ENCODE results near the gene PEPD.
A peak's percentile ranks its signal among the peaks of the same experiment; 100 is the strongest.
"Not testable (repeated sequence)": the region's sequence is repeated elsewhere in the genome, so short reads cannot be mapped to it uniquely, and the experiment has no call there.

The PEPD gene

DNA sequence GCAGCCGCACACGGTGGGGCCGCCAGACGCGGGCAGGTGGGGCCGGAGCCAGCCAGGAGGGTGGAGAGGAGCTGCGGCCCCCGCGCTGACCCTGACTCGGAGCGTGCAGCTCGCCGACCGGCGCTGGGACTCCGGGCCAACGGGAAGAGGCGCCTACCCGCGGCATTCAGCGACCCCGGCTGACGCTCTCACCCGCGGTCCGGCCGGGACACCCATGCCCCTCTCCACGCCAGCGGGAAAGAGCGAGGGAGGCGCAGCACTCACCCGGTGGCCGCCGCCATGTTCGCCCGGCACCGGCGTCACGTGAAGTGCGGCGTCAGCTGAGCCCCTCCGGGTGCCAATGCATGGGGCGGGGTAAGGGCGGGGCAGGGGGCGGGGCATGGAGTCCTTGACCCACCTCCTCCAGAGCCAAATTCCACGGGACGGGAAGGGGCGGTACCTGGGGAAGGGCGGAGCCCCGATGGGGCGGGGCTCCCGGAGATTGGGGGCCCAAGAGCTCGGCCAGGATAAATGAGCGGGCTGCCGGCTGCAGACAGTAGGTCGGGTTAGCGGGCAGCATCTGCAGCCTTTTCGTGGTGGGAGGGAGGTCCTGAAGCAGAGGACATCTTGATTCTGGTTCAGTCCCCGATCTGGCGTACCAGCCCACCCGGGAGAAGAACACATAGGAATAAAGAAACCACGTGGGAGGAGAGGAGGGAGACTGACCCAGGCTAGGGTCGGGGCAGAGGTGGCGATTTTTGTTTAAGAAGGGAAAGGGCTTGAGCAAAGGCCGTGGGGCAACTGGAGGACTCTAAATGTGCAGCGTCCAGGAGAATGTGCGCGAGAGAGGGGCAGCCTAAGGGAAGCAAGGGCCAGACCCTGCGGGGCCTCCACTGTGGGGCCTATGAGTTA lies at the start of gene PEPD:
TSS of gene PEPD (minus strand) at position 312 of the 891 bp plus-strand sequence. CDS start at position 281, 31 bp downstream.
- peak; percentile 77 for DNase-seq (ENCODE audit: low read depth)

DNA sequence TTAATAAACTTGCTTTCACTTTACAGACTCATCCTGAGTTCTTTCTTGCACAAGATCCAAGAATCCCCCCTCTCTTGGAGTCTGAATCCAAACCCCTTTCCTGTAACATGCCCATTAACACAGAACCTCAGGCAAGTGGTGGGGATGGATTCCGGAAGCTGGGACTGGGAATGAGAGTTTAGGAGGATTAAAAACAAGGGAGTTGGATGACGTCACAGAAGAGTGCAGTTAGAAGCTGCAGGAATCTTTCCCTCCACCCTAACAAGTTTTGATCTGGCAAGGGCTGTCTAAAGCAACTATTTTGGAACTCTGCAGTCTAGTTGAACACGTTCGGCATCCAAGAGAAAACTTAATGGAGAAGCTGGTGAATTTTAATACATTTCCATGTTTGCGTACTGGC lies 48.2 kb upstream of the PEPD start:
- no peak for DNase-seq (ENCODE audit: low read depth)

DNA sequence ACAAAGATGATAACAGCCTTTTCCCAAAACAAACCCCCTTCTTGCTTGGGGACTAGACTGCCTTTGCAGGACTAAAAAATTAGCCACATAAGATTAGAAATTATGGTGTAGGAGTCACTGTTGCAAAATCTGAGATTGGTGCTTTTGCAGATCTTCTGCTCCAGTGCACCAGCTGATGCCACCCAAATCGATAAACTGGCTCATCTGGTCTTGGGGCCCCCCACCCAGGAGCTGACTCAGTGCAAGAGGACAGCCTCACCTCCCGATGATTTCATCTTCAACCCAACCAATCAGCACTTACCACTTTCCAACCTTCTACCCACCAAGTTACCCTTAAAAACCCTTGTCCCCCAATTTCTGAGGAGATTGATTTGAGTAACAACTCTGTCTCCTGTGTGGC lies 47.1 kb upstream of the PEPD start:
- DNase-seq (ENCODE audit: low read depth): no peak

DNA sequence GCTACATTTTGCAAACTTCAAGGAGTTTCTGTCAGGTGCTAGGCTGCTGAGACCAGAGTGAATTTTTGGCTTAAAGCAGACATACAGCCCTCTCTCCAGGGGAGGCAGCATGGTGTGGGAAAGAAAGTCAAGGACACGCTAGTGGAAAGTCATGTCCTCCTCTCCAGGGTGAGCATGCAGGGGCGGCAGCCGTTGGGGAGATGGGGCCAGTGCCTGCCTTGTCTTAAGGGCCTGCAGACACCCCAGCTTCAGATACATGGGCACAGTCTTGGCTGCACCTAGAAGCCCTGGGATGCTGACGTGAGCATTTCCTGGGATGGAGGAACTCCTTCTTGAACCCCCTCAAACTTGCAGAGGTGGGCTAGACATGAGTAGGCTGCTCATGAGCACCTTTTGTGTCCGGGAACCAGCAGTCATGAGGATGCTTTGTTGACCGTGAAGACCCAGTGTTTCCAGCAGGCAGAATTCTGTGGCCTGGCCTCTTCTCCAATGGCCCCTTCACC lies 43.3 kb upstream of the PEPD start:
- no peak for DNase-seq (ENCODE audit: low read depth)

DNA sequence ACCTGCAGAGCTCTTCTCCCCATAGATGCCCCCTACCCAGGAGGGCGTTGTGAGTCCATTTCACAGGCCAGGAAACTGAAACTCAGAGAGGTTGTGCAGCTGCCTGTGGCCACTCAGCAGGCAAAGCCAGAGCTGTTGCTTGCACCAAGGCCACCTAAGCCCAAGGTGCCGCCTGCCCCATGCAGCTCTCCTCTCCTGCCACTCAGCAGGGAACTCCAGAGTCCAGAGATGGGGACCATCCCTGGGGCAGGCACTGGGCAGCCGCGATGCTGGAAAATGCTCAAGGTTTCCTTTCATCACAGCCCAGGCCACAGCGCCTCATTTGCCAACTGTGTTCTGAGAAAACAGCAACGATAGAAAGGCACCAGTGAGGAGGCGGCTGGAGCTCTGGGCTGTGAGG lies 41.0 kb upstream of the PEPD start:
- no peak for DNase-seq (ENCODE audit: low read depth)

DNA sequence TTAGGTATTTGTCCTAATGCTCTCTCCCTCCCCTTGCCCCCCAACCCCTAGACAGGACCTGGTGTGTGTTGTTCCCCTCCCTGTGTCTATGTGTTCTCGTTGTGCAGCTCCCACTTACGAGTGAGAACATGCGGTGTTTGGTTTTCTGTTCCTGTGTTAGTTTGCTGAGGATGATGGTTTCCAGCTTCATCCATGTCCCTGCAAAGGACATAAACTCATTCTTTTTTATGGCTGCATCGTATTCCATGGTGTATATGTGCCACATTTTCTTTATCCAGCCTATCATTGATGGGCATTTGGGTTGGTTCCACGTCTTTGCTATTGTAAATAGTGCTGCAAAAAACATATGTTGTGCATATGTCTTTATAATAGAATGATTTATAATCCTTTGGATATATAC lies 40.1 kb upstream of the PEPD start:
- DNase-seq (ENCODE audit: low read depth): not testable (repeated sequence)

DNA sequence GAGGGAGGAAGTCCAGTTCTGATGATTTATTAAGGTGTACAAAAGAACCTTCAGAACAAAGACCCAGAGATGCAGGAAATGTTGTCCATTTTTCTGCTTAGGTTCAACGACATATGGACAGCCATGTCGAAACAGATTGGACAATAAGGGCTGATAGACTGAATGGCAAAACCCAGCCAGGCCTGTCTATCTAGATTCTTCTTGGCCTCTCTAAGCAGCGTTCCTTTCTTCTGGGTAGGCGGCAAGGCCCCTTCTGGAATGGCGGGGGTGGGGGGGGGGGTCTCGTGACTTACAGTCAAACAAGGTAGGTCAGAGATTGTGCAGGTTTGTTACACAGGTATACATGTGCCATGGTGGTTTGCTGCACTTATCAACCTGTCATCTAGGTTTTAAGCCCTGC lies 39.7 kb upstream of the PEPD start:
- no peak for DNase-seq (ENCODE audit: low read depth)

DNA sequence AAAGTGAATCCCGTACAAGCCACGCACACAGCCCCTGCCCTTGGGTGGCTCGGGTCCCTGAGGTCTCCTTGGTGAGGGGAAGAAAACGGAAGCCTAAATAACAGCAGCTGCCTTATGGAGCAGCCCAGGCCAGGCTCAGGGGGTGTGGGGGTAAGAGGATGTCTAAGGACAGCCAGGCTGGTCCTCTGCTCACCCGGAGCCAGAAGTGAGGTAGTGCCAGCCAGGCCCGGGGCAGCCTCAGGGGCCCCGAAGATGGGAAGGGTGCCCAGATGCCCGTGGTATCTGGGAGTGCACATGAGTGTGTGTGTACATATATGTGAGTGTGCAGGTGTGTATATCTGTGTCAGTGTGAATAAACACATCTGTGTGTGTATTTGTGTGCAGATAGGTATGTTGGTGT lies 38.4 kb upstream of the PEPD start:
- no peak for DNase-seq (ENCODE audit: low read depth)

DNA sequence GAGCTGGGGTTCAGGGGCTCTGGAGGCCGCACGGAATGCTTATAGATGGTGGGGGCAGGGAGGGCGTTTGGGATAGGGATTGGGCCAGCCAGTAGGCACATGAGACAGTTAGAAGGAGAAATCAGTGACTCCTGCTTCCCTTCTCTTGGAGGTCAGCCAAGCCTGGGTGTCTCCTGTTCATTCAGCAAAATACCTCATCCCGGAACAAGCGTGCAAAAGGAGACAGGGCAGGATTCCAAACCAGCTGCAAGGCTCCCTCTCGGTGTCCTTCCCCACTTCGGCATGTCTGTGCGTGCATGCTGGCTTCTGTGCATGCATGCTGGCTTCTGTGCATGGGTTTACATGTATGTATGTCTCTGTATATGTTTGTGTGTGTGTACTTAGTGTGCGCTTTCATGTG lies 37.3 kb upstream of the PEPD start:
- DNase-seq (ENCODE audit: low read depth): no peak

DNA sequence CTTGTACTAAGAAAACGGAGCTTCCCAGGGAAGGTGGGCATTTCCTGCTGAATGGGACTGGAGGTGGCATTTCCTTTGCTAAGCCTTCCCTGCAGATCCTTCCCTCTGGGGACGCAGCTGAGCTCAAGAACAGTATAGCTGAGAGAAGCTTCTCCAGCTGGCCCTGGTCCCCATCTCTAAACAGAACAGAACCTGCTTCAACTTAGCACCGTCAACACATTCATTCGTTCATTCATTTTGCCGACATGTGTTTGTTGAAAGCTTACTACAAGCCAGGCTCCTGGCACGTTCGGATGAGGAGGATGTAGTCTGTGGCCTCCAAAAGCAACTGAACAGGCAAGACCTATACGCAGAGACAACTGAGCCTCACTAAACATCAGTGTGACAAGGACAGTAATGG lies 36.6 kb upstream of the PEPD start:
- DNase-seq (ENCODE audit: low read depth): no peak

DNA sequence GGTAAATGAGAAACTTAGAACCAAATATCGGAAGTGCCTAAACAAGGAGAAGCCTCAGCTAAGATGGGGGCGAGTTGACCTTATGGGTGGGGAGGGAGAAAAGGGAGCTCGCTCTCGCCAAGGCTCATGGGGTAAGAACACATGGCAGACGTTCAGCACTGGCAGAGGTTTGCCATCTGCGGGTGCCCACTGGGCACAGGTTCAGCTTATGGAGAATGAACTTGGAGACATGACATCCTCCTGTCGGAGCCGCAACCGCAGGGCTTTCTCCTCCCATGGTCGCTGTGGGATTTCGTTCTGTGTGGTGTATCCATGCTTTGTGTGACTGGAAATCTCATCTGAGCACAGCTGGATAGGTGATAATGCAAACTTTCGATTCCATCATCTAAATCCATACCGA lies 36.1 kb upstream of the PEPD start:
- DNase-seq (ENCODE audit: low read depth): no peak

DNA sequence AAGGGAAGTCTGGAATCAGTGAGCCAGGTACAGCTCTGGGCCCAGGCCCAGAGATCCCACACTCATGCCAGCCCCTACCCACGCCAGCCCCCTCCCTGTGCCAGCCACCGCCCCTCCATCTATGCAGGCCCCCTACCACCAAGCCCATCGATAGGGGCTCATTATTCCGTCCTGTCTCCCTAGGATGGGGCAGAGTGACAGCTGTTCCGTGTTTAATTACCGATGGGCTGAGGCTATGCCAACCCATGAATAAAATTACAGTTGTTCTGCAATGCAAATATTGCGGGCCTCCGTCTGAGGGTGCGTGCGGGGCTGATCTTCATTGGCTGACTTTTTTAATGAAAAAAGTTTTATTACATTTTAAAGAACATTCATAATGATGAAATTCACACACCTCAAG lies 35.6 kb upstream of the PEPD start:
- DNase-seq (ENCODE audit: low read depth): no peak

DNA sequence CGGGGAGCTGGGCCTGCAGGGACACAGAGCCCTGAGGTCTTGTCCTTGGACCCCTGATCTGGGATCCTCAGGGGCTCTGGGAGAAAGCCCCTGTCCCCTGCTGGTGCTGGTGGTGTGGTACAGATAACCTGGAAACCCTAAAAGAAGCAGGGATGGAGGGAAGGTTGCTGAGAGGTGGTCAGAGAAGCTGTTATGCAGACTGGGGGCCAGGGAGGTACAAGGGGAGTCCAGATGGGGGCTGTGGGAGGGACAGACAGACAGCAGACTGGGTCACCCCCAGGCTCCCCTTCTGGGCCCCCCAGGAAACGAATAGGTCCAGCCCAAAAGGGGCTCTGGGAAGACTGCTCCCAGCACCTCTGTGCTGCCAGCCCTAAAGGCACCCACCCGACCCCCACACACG lies 34.7 kb upstream of the PEPD start:
- DNase-seq (ENCODE audit: low read depth): no peak

DNA sequence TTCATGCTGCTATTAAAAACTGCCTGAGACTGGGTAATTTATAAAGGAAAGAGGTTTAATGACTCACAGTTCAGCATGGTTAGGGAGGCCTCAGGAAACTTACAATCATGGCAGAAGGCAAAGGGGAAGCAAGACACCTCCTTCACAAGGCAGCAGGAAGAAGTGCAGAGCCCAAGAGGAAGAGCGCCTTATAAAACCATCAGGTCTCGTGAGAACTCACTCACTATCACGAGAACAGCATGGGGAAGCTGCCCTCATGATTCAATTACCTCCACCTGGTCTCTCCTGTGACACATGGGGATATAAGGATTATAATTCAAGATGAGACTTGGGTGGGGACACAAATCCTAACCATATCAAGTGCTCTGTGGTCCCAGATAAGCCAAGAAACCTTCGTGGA lies 34.1 kb upstream of the PEPD start:
- not testable (repeated sequence) for DNase-seq (ENCODE audit: low read depth)

DNA sequence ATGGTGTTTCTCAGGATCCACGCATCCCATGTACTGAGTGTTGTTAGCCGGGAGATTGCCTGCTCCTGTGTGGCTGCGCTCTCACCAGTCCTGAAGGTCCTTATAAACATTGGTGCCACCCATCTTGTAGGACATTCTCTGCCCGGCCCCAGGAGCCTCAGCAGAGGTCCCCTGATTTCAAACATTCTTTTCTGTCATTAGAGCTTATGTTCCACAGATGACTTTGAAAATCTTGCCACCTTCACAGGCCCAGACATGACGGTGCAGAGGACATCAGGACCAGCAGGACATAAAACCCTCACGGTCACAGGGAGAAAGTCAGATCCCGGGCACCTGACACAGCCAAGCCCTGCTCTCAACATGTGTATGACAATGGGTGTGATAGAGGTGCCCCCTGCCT lies 33.2 kb upstream of the PEPD start:
- DNase-seq (ENCODE audit: low read depth): no peak

DNA sequence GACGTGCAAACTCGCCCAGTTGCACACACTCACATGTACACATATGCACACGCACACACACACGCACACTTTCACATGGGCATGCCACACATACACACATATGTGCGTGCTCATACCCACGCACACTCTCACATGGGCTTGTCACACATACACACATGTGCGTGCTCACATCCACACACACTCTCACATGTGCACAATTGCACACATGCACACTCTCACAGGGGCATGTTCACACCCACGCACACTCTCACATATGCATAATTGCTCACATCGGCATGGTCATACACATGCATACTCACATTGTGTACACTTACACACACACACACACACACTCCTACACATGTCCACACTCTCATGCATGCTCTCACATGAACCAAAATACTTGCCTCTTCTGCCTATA lies 32.8 kb upstream of the PEPD start:
- no peak for DNase-seq (ENCODE audit: low read depth)

DNA sequence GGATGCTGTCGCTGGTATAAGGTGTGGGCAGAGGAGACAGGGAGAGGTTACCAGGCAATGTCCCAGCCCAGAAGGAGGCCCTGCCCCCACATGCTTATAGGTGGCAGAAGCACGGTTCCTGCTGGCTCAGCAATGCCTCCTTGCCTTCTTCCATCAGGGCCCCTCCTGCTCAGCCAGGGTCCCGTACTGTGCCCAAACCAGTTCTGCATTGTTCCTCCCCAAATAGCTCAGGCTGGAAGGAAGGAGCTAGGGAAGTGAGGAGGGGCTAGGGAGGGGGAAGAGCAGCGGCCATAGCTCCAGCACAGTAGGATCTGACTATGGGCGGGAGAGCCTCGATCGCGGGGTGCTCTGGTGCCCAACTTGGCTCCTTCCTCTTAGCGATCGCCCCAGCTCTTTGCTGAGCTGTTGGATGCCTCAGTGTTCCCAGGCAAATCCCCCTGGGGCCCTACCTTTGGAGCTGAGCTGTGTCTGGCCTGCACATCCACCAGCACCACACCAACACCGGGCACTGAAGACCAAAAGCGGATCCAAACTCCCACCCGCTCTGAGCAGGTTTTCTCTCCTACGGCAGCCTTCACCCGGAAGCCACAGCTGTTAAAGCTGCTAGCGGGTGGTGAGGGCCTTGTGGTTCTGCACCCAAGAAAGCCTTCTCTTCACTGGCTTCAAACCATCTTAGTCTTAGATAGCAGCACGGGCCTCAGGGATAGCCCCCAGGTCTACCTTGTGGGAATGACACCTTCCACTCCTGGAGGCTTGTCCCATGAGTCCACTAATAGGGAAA lies 32.1 kb upstream of the PEPD start:
- no peak for DNase-seq (ENCODE audit: low read depth)

DNA sequence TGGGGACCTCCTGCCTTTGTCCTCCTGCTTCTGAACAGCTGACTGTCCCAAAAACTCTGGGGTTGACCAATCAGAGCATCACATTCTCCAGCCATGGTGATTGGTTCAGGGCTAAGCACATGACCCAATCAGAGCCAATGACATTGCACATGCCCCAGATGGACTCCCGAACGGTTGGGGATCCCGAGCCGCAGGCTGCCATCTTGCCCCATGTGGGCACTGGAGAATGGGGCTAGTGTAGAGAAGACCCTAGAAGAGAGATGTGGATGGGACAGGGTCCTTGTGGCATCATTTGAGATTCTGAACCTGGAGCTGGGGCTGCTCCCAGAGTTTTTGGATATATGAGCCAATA lies 31.3 kb upstream of the PEPD start:
- no peak for DNase-seq (ENCODE audit: low read depth)

DNA sequence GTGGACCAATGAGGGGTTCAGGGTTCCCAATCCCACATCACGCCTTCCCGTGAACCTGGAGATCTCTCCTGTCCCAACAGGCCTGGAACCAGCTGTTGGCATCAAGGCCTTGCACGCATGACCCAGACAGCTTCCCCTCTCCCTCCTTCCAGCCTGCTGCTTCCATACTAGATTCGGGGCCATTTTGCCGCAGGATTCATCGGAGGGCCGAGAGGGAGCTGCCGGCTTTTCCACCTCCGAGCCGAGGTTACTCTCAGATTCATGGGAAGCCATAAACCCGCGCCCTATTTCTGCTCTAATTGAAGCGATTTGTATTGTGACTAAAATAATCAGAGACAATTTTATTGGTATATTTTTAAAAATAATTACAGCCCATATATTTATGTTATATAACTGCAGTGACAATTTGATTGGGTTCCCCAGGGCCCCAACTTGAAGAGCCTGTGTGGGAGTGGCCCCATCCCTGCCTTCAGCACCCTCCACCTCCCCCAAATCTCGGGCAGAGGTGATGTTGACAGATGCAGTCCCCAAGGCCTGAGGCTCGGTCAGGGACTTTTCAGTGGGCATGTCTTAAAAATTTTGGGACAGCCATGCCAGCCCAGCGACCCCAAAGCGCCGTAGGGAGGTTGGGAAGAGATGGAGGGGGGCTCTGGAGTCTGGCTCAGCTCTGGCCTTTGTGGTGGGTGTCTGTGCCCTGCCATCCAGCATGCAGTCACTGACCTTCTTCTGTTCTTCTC lies 30.8 kb upstream of the PEPD start:
- no peak for DNase-seq (ENCODE audit: low read depth)

DNA sequence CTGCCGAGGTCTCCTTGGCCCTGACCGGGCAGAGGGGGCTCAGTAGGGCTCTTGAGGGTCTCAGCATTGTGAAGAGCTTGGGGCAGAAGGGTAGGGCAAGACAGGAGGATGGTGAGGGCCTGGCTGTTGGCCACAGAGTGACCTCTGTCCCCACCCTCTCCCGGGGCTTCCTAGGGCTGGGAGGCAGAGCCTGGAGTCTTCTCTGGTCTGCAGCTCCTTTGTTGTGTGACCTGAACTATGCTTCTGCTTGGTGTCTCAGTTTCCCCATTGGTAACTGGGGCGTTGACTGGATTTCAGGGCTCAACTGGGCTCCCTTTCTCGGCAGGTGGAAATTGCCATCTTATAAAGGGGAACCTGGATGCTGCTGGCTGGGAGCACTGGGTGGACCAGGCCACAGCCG lies 30.1 kb upstream of the PEPD start:
- no peak for DNase-seq (ENCODE audit: low read depth)

DNA sequence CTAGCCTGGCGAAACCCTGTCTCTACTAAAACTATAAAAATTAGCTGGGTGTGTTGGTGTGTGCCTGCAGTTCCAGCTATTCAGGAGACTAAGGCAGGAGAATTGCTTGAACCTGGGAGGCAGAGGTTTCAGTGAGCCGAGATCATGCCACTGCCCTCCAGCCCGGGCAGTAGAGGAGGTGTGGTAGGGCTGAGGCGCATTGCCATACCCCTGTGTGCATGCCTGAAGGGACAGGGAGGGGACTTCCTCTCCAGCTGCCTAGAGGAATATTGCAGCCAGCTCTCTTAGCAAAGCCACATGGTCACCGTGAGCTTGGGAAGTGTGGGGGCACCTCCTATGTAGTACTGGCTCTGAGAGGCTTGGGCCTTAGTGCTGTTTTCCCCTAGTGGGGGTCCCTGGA lies 29.2 kb upstream of the PEPD start:
- no peak for DNase-seq (ENCODE audit: low read depth)

DNA sequence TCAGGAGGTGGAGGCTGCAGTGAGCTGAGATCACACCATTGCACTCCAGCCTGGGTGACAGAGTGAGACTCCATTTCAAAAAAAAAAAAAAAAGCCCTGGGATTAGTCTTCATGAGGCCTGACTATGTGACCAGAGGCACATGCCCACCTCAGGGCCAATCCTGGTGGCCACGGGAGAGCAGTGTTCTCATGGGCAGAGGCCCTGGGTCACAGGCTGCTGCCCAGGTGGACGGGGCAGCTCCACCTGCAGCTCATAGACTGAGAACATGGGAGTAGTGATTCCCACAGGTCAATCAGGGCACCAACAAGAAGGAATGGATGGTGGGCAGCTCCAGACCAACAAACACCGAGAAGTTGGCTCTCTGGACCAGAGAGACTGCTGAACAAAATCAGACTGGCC lies 26.1 kb upstream of the PEPD start:
- no peak for DNase-seq (ENCODE audit: low read depth)

DNA sequence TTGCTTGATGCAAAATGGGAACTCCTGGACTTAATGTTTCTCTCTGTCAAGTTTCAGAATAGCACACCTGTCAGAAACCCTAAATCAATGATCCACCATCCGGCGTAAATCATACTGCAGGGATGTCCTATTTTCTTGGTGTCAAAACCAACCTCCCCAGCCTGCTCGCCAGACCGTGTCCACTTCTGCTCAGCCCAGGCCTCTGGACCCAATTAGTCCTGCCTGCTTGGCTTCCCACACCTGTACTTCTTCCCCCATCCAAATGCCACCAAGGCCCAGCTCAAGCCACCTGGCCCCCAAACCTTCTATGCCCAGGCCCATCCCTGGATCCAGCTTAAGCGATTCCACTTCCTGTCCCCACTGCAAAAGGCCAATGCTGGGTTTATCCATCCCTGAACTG lies 25.1 kb upstream of the PEPD start:
- no peak for DNase-seq (ENCODE audit: low read depth)
